SK-N-SH treated with all-trans-retinoic acid at 6 μM for 48 hours (cell line): ENCODE measurements around the gene GIMAP1.

ENCODE experiments used
- GLIS3 ChIP-seq: fragments of 250-450 bp; sonication (Bioruptor Pico); IDR thresholded peaks from 2 replicates; pipeline ENCODE4 v1.5.0; 2020; ENCODE audit warnings: mild to moderate bottlenecking, moderate library complexity
- ZNF565 ChIP-seq: fragments of 450-650 bp; formaldehyde crosslinking; conservative IDR thresholded peaks from 2 replicates; pipeline ENCODE4 v1.5.0; 2020; ENCODE audit warnings: low read depth, mild to moderate bottlenecking, moderate library complexity
- ZNF70 ChIP-seq: fragments of 450-650 bp; formaldehyde crosslinking; IDR thresholded peaks from 2 replicates; pipeline ENCODE4 v1.5.0; 2020; ENCODE audit warnings: mild to moderate bottlenecking, moderate library complexity
- TF ChIP-seq, protein P1 (sequence below): fragments of 250-450 bp; sonication (Bioruptor Pico); IDR thresholded peaks from 2 replicates; pipeline ENCODE4 v1.5.1; 2021; ENCODE audit warnings: mild to moderate bottlenecking, moderate library complexity

DNA sequence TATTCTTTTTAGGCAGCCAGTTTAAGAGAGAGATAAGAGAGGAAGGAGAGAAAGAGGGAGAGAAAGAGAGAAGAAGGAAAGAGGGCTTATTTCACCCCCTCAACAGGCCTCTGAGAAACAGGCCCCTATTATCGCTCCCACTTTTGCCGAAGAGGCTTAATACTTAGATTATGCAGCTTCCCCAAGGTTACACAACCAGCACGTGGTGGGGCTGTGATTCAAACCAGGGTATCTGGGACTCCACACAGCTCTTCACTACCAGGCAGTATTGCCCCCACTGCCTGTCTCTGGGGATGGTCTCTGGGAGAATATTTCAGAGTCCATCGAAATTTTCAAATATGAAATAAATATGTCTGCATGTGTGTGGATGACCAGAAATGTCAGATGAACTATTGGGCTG lies 3.0 kb downstream of the GIMAP1 start:
- TF ChIP-seq, protein P1, sequence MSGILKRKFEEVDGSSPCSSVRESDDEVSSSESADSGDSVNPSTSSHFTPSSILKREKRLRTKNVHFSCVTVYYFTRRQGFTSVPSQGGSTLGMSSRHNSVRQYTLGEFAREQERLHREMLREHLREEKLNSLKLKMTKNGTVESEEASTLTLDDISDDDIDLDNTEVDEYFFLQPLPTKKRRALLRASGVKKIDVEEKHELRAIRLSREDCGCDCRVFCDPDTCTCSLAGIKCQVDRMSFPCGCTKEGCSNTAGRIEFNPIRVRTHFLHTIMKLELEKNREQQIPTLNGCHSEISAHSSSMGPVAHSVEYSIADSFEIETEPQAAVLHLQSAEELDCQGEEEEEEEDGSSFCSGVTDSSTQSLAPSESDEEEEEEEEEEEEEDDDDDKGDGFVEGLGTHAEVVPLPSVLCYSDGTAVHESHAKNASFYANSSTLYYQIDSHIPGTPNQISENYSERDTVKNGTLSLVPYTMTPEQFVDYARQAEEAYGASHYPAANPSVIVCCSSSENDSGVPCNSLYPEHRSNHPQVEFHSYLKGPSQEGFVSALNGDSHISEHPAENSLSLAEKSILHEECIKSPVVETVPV (CRISPR knock-in tag), result no peak
- TF ChIP-seq ZNF70 (CRISPR knock-in tag) (no peak), ZNF565 (no peak), GLIS3 (CRISPR knock-in tag) (no peak)
